Measurements from ENCODE around the gene NAP1L5.

NAP1L5 gene

DNA sequence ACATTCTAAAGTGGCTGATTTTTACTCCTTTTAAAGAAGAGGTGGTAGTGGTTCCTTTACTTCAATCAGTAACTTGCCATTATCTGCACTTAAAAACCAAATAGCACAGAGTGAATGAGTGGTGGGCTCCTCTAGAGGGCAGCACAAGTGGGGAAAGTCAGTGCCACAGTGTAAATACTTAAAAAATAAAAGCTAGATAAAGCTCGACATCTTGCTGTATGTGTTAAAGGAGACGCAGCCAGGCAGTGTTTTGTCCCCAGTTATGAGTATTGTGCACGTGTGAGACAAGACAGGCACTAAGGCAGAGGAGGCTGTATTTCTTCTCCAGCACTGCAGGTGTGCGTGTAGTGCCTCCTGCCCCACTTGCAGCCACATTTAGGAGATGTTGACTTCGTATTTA is 24.6 kb downstream of the NAP1L5 start:
- no peak for DNase-seq (ENCODE audit: low spot score)
- TF ChIP-seq, protein P1, sequence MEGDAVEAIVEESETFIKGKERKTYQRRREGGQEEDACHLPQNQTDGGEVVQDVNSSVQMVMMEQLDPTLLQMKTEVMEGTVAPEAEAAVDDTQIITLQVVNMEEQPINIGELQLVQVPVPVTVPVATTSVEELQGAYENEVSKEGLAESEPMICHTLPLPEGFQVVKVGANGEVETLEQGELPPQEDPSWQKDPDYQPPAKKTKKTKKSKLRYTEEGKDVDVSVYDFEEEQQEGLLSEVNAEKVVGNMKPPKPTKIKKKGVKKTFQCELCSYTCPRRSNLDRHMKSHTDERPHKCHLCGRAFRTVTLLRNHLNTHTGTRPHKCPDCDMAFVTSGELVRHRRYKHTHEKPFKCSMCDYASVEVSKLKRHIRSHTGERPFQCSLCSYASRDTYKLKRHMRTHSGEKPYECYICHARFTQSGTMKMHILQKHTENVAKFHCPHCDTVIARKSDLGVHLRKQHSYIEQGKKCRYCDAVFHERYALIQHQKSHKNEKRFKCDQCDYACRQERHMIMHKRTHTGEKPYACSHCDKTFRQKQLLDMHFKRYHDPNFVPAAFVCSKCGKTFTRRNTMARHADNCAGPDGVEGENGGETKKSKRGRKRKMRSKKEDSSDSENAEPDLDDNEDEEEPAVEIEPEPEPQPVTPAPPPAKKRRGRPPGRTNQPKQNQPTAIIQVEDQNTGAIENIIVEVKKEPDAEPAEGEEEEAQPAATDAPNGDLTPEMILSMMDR (IDR thresholded peaks at IDR 0.05; ENCODE audit: poor library complexity, severe bottlenecking), result peak; percentile 66
- Histone ChIP-seq H3K27me3 (ENCODE audit: insufficient read depth, poor library complexity, severe bottlenecking) (no peaks in the 10 kb centered on the region), H3K4me3 (ENCODE audit: severe bottlenecking) (no peak overlapping the region), H3K9me3 (ENCODE audit: severe bottlenecking) (no peaks in the 10 kb centered on the region), H3K27ac (ENCODE audit: poor library complexity, severe bottlenecking) (no peak overlapping the region), H3K36me3 (ENCODE audit: low read depth) (peaks cover 90% of the 10 kb centered on the region), H3K4me1 (ENCODE audit: insufficient read depth, poor library complexity, severe bottlenecking) (no peaks in the 10 kb centered on the region)
- ATAC-seq (ENCODE audit: low read depth), result peak; percentile 49; the same call in 1 of the 3 replicates

DNA sequence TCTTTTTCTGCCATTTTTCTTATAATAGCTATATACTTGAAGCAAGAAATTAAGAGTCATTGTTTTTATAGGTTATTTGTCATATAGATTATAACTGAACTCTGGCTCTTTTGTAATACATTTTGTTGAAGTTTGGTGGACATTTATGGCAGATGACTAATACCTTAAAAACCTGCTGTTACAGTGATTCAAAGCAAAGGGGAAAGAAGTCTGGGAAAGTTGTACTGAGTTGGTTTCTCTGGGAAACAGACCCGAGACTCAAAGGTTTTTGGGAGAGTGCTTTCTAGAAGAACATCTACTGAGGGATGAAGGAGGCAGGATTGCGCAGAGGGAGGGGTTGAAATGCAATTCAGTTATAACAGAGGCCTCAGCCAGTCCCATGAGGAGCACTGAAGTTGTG is 35.9 kb downstream of the NAP1L5 start:
- TF ChIP-seq, protein P1 (IDR thresholded peaks at IDR 0.05; ENCODE audit: poor library complexity, severe bottlenecking), result no peak
- H3K4me3 ChIP-seq (ENCODE audit: severe bottlenecking), result no peak overlapping the region

DNA sequence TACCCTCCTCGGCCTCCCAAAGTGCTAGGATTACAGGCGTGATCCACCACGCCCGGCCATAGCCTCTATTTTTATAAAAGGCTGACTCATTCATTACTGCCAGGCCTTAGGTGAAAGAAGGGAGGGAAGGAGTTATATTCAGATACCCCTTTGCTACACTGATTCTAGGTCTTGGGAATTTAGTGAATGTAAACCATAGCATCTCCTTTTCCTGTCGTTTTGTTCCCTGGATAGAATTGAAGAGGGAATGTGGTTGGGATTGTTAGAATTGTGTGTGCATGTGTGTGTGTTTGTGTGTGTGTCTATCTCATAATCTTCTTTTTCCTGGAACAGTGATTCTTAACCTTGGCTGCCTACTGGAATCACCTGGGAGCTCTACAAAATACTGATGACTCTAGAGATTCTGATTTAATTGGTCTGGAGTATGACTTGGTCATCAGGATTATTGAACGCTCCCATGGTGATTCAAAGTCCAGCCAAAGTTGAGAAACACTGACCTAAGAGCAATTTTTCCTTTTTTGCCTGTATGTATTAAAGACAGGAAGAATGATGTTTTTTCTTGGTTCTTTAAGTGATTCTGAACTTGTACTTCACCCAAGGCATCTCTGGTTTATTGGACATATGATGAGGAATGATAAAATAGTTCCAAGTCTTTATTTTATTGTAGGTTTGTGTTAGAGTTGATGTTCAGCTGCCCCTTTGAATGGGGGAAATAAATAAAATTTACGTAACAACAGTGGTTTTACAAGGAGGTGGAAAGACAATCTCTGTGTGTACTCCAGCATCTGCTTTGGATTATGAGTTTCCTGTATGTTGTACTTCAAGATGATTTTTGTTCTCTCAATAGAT is 37.0 kb downstream of the NAP1L5 start:
- Histone ChIP-seq H3K4me1 (ENCODE audit: insufficient read depth, poor library complexity, severe bottlenecking) (peaks cover 35% of the 10 kb centered on the region), H3K36me3 (ENCODE audit: low read depth) (peaks cover 65% of the 10 kb centered on the region), H3K4me3 (ENCODE audit: severe bottlenecking) (no peak overlapping the region), H3K27me3 (ENCODE audit: insufficient read depth, poor library complexity, severe bottlenecking) (no peaks in the 10 kb centered on the region), H3K27ac (ENCODE audit: poor library complexity, severe bottlenecking) (peak overlapping the region; percentile 63), H3K9me3 (ENCODE audit: severe bottlenecking) (no peaks in the 10 kb centered on the region)
- TF ChIP-seq, protein P1 (IDR thresholded peaks at IDR 0.05; ENCODE audit: poor library complexity, severe bottlenecking), result no peak
- ATAC-seq (ENCODE audit: low read depth) (no peak), DNase-seq (ENCODE audit: low spot score) (no peak)

More for the DNA sequence above, 35.9 kb downstream of the NAP1L5 start:
- peaks cover 62% of the 10 kb centered on the region for H3K36me3 ChIP-seq (ENCODE audit: low read depth)
- H3K9me3 ChIP-seq (ENCODE audit: severe bottlenecking), result no peaks in the 10 kb centered on the region
- peak; percentile 69 for ATAC-seq (ENCODE audit: low read depth)
- no peak for DNase-seq (ENCODE audit: low spot score)
- no peaks in the 10 kb centered on the region for H3K27me3 ChIP-seq (ENCODE audit: insufficient read depth, poor library complexity, severe bottlenecking)
- H3K27ac ChIP-seq (ENCODE audit: poor library complexity, severe bottlenecking), result peak overlapping the region; percentile 63
- H3K4me1 ChIP-seq (ENCODE audit: insufficient read depth, poor library complexity, severe bottlenecking), result peaks cover 35% of the 10 kb centered on the region

DNA sequence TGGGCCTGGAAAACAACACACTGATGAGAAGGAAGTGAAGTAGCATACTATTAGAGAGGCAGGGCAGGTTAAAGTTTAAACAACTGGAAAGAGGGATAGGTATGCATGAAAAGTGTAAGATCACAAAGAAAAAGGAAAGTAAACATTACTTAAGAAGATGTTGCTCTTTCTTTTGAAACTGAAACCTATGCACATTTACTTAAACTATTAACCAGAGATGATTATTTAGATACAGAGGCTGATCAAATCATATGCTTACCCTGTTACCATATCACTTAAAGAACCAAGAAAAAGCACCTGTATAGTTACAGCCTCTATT is 37.8 kb downstream of the NAP1L5 start:
- Histone ChIP-seq H3K9me3 (ENCODE audit: severe bottlenecking) (no peaks in the 10 kb centered on the region), H3K4me3 (ENCODE audit: severe bottlenecking) (no peak overlapping the region), H3K27me3 (ENCODE audit: insufficient read depth, poor library complexity, severe bottlenecking) (no peaks in the 10 kb centered on the region), H3K27ac (ENCODE audit: poor library complexity, severe bottlenecking) (peak overlapping the region; percentile 63), H3K36me3 (ENCODE audit: low read depth) (peaks cover 67% of the 10 kb centered on the region), H3K4me1 (ENCODE audit: insufficient read depth, poor library complexity, severe bottlenecking) (peaks cover 35% of the 10 kb centered on the region)
- TF ChIP-seq, protein P1 (IDR thresholded peaks at IDR 0.05; ENCODE audit: poor library complexity, severe bottlenecking), result peak; percentile 3
- ATAC-seq (ENCODE audit: low read depth) (no peak), DNase-seq (ENCODE audit: low spot score) (no peak)
